GM13977 (cell line): ENCODE measurements around the gene JMJD8.
"Not testable (repeated sequence)": the region's sequence is repeated elsewhere in the genome, so short reads cannot be mapped to it uniquely, and the experiment has no call there.

Source experiments
- DNase-seq: peaks from one replicate; pipeline ENCODE4 v3.0.0; 2012; ENCODE audit warnings: low spot score
- in situ Hi-C: fragments of 300-500 bp; cut with MboI; formaldehyde crosslinking; loops from one replicate; pipeline ENCODE4 v1.12.0; 2022; ENCODE audit warnings: low sequenced_read_pairs, low pct_unique_long_range_greater_than_20kb, mixed read lengths, inconsistent platforms; ENCODE audit not compliant: unreplicated experiment
- TF ChIP-seq, protein P1 (sequence below): IDR thresholded peaks from 2 replicates; pipeline ENCODE4 v1.5.1; 2012; ENCODE audit warnings: mild to moderate bottlenecking, control low read depth; ENCODE audit not compliant: insufficient read depth; ENCODE audit errors: extremely low read depth, missing control alignments

The JMJD8 gene

DNA sequence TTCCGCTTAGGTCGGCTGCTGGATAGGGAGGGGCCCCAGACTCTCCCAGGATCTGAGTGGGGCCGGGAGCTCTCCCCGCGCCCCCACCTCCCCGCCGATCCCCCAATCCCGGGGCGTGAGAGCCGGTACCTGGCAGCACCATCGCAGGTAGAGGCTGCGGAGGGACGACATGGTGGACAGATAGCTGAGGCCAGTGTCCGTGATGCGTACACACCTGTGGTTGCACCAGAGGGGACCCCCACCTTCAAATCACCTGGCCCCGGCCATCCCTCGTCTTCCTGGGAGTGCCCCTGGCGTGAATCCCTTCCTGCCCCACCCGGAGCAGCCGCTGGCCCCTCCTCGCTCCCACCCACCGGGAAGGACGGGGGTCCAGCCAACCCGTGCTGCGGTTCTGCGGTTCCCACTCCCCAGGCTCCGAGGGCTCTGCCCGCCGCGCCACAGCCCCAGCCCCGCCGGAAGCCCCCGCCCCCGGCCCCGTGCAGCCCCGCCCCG, 10.8 kb upstream of the JMJD8 start:
- TF ChIP-seq, protein P1, sequence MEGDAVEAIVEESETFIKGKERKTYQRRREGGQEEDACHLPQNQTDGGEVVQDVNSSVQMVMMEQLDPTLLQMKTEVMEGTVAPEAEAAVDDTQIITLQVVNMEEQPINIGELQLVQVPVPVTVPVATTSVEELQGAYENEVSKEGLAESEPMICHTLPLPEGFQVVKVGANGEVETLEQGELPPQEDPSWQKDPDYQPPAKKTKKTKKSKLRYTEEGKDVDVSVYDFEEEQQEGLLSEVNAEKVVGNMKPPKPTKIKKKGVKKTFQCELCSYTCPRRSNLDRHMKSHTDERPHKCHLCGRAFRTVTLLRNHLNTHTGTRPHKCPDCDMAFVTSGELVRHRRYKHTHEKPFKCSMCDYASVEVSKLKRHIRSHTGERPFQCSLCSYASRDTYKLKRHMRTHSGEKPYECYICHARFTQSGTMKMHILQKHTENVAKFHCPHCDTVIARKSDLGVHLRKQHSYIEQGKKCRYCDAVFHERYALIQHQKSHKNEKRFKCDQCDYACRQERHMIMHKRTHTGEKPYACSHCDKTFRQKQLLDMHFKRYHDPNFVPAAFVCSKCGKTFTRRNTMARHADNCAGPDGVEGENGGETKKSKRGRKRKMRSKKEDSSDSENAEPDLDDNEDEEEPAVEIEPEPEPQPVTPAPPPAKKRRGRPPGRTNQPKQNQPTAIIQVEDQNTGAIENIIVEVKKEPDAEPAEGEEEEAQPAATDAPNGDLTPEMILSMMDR, result no peak
- in situ Hi-C loops, result no loop called here
- no peak for DNase-seq

- in situ Hi-C loops, result no loop called here
- TF ChIP-seq, protein P1, result no peak
- no peak for DNase-seq
Observed at GRCh38 chr16:694187-694862, 10.2 kb upstream of the JMJD8 start.

- no peak for DNase-seq
- in situ Hi-C loops, result no loop called here
- TF ChIP-seq, protein P1, result no peak
Observed at GRCh38 chr16:693766-694165, 9.6 kb upstream of the JMJD8 start.

DNA sequence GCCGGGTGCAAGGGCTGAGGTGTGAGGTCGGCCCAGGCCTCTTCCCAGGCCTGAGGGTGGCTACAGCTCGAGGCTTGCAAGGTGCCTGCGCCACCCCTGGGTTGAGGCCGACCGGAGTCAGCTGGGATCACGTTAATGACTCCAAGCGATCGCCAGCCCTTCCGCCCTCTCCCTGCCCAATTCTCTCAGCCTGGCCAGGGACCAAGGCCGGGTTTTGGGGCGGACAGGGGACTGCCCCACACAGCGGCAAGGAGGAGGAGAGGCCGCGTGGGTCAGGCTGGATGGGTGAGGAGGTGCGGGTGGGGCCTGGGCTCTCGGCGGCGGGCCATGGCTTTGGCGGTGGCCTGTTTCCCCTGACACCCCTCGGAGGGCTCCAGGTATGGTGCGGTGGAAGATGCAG, 9.2 kb upstream of the JMJD8 start:
- no peak for DNase-seq
- TF ChIP-seq, protein P1, result no peak
- in situ Hi-C loops, result no loop called here

GRCh38 chr16:692356-693108, 8.4 kb upstream of the JMJD8 start:
- DNase-seq, result no peak
- TF ChIP-seq, protein P1, result no peak
- in situ Hi-C loops, result no loop called here

GRCh38 chr16:691242-691641, 7.1 kb upstream of the JMJD8 start:
- in situ Hi-C loops, DNase-seq: not testable (repeated sequence)
